HCT116 (cell line): ENCODE results near the gene HOTAIR. TPM values are rescaled to one million over a fixed set of nuclear protein-coding genes. Genes with fewer than 3 reads are reported as not detected.

ENCODE experiments used
- ATAC-seq: fragments of 200-7000 bp; cut with Tn5 transposase; 2 replicates; pipeline ENCODE4 v1.9.1; 2020; ENCODE audit warnings: mild to moderate bottlenecking, moderate library complexity
- Bru-seq: library from RNA; stranded (reverse); fragments of 400-500 nt; gene quantifications from one replicate; lab custom pipeline; 2021; lab: Mats Ljungman, UMichigan
- BruChase-seq, 2 experiments: library from RNA; stranded (reverse); fragments of 400-500 nt; gene quantifications; one replicate each; lab custom pipeline; 2021; lab: Mats Ljungman, UMichigan
- BruUV-seq: library from RNA; stranded (reverse); fragments of 400-500 nt; replicated peaks from 2 replicates; lab custom pipeline; 2021; lab: Mats Ljungman, UMichigan
- CTCF ChIA-PET: fragments of 300-600 bp; sonication (Branson Sonifier 250); formaldehyde crosslinking; loops from one replicate; lab custom pipeline; 2021; ENCODE audit warnings: antibody characterized with exemption; lab: Charles Lee
- POLR2A ChIA-PET: fragments of 300-600, 350-600 bp; sonication (Branson Sonifier 250); formaldehyde crosslinking; loops from one replicate; lab custom pipeline; 2021; ENCODE audit warnings: antibody characterized with exemption; lab: Charles Lee
- RAD21 ChIA-PET, 2 experiments: fragments of 300-600 bp; sonication (Branson Sonifier 250); formaldehyde crosslinking; loops; one replicate each; lab custom pipeline; 2023; ENCODE audit warnings: low total read pairs in 2 of 2; ENCODE audit not compliant: uncharacterized antibody in 2 of 2, unreplicated experiment in 2 of 2, low non-redundant PET in 1 of 2; lab: Charles Lee
- DNase-seq: peaks from one replicate; pipeline ENCODE4 v3.0.0-alpha.2; 2010; ENCODE audit warnings: low read depth, low spot score
- H2AFZ ChIP-seq: fragments of 200-600 bp; shearing (Covaris generic), sonication (generic); 2 replicates; pipeline ENCODE4 v1.6.1; 2017; ENCODE audit warnings: low read depth, mixed run types, mixed read lengths, antibody characterized with exemption, low read length; ENCODE audit not compliant: poor library complexity, severe bottlenecking
- H3K27ac ChIP-seq: 2 replicates; pipeline ENCODE4 v1.5.1; 2012; ENCODE audit warnings: low read depth, low read length
- H3K27me3 ChIP-seq: fragments of 200-600 bp; sonication (generic); 2 replicates; pipeline ENCODE4 v1.6.1; 2016; ENCODE audit warnings: mixed run types, low read length, mixed read lengths; ENCODE audit not compliant: insufficient read depth
- H3K36me3 ChIP-seq, 2 experiments: fragments of 200-500 bp in 1 of 2; fragments of 200-600 bp in 1 of 2; sonication (Bioruptor generic) in 1 of 2; sonication (generic) in 1 of 2; 2 replicates each; pipeline versions ENCODE4 v1.5.1 to v1.6.1; 2014 to 2016; ENCODE audit warnings: low read length in 2 of 2, inconsistent platforms in 1 of 2, mixed read lengths in 1 of 2, mixed run types in 1 of 2; ENCODE audit not compliant: insufficient read depth in 2 of 2, control insufficient read depth in 1 of 2
- H3K4me1 ChIP-seq, 2 experiments: fragments of 200-600 bp in 1 of 2; sonication (generic) in 1 of 2; 2 replicates each; pipeline versions ENCODE4 v1.5.1 to v1.6.1; 2012 to 2017; ENCODE audit warnings: low read length in 2 of 2, inconsistent platforms in 1 of 2, mild to moderate bottlenecking in 1 of 2, mixed read lengths in 1 of 2, mixed run types in 1 of 2, moderate library complexity in 1 of 2; ENCODE audit not compliant: insufficient read depth in 2 of 2, control insufficient read depth in 1 of 2
- H3K4me2 ChIP-seq: fragments of 200-600 bp; sonication (generic); 2 replicates; pipeline ENCODE4 v1.6.1; 2017; ENCODE audit warnings: mixed run types, low read length, mixed read lengths
- H3K4me3 ChIP-seq, 2 experiments: fragments of 200-600 bp in 1 of 2; sonication (generic) in 1 of 2; replicated peaks in 1 of 2; 2 replicates each; pipeline ENCODE4 v1.5.1; 2011 to 2016; ENCODE audit warnings: low read length in 2 of 2, control low read depth in 1 of 2, low read depth in 1 of 2, mild to moderate bottlenecking in 1 of 2, mixed read lengths in 1 of 2, mixed run types in 1 of 2
- H3K79me2 ChIP-seq: fragments of 200-600 bp; sonication (generic); 2 replicates; pipeline ENCODE4 v1.6.1; 2017; ENCODE audit warnings: mild to moderate bottlenecking, mixed run types, low read length, moderate library complexity, mixed read lengths; ENCODE audit not compliant: insufficient read depth
- H3K9ac ChIP-seq: fragments of 200-600 bp; sonication (generic); 2 replicates; pipeline ENCODE4 v1.6.1; 2016; ENCODE audit warnings: low read length, mixed read lengths
- H3K9me2 ChIP-seq: fragments of 200-600 bp; sonication (generic), shearing (Covaris generic); 2 replicates; pipeline ENCODE4 v1.6.1; 2017; ENCODE audit warnings: mixed run types, mild to moderate bottlenecking, moderate library complexity; ENCODE audit not compliant: insufficient read depth
- H3K9me3 ChIP-seq, 2 experiments: fragments of 200-500 bp in 1 of 2; fragments of 200-600 bp in 1 of 2; sonication (Bioruptor generic) in 1 of 2; sonication (generic) in 1 of 2; 2 replicates each; pipeline ENCODE4 v1.6.1; 2014 to 2017; ENCODE audit warnings: low read length in 2 of 2, mixed read lengths in 2 of 2, inconsistent platforms in 1 of 2, low read depth in 1 of 2, mild to moderate bottlenecking in 1 of 2, mixed run types in 1 of 2, moderate library complexity in 1 of 2; ENCODE audit not compliant: control insufficient read depth in 1 of 2, insufficient read depth in 1 of 2
- H4K20me1 ChIP-seq: fragments of 200-600 bp; sonication (generic), shearing (Covaris generic); 2 replicates; pipeline ENCODE4 v1.6.1; 2017; ENCODE audit warnings: mixed run types, mild to moderate bottlenecking, moderate library complexity; ENCODE audit not compliant: insufficient read depth
- CEBPB ChIP-seq: IDR thresholded peaks from 2 replicates; pipeline ENCODE4 v1.6.1; 2012; ENCODE audit warnings: low read depth
- EZH2 ChIP-seq: fragments of 200-600 bp; sonication (generic); IDR thresholded peaks from 2 replicates; pipeline ENCODE4 v1.6.1; 2017; ENCODE audit warnings: antibody characterized with exemption, mixed run types
- EZH2phosphoT487 ChIP-seq: fragments of 200-600 bp; IDR thresholded peaks from 2 replicates; pipeline ENCODE4 v1.6.1; 2018; ENCODE audit warnings: antibody characterized with exemption, borderline replicate concordance
- FOSL1 ChIP-seq: IDR thresholded peaks from 2 replicates; pipeline ENCODE4 v1.6.1; 2012; ENCODE audit warnings: low read depth
- JUND ChIP-seq: IDR thresholded peaks from 2 replicates; pipeline ENCODE4 v1.6.1; 2012
- POLR2A ChIP-seq: IDR thresholded peaks from 2 replicates; pipeline ENCODE4 v1.7.0; 2011; ENCODE audit warnings: borderline replicate concordance; ENCODE audit not compliant: insufficient read depth, insufficient read length; ENCODE audit errors: extremely low read depth
- POLR2AphosphoS5 ChIP-seq: IDR thresholded peaks from 2 replicates; pipeline ENCODE4 v1.6.1; 2011; ENCODE audit warnings: mild to moderate bottlenecking, low read depth, low read length, moderate library complexity
- SRF ChIP-seq: IDR thresholded peaks from 2 replicates; pipeline ENCODE4 v1.6.1; 2012; ENCODE audit warnings: low read depth
- intact Hi-C: fragments of 100-400 bp; cut with micrococcal nuclease; formaldehyde crosslinking; loops from 2 replicates; pipeline ENCODE4 v1.10.0; 2022
- long read RNA-seq: library from polyadenylated mRNA; unstranded; transcript quantifications from one replicate; pipeline ENCODE4 v2.0.0, GENCODE V29; 2021; ENCODE audit not compliant: unreplicated experiment
- polyA plus RNA-seq: library from polyadenylated mRNA; unstranded; fragments of >200 nt; gene quantifications from 2 replicates; pipeline ENCODE4 v1.2.1, GENCODE V29; 2012; ENCODE audit warnings: missing spikeins
- total RNA-seq: library from RNA; stranded (reverse); gene quantifications from one replicate; pipeline ENCODE4 v1.2.1, GENCODE V29; 2021; ENCODE audit not compliant: unreplicated experiment

The HOTAIR gene
- total RNA-seq (0.25 TPM), Bru-seq, nascent RNA (percentile 24 among the genes with signal in this experiment), BruChase-seq, experiment 1, labeled RNA remaining after a 6-hour chase (percentile 10 among the genes with signal in this experiment), BruChase-seq, experiment 2, labeled RNA remaining after a 2-hour chase (percentile 31 among the genes with signal in this experiment)
- polyA plus RNA-seq, result 0.25 and 0.26 TPM in 2 replicates
- long read RNA-seq, partial matches to known transcripts, result 0 of 1 reads
- long read RNA-seq, other reads (novel, unspliced or antisense), result 1 of 1 reads

GRCh38 chr12:53974084-53975063, at the start of gene HOTAIR:
Gene HOTAIR (minus strand): TSS chr12:53974954.
- intact Hi-C loops, result no loop called here
- peak within 1 kb of the TSS; percentile 46 to 59 for H3K4me3 ChIP-seq
- peaks cover 0 to 14% of the 10 kb centered on the region in 2 experiments; a peak in 2 of 4 replicates for H3K4me1 ChIP-seq
- H3K27me3 ChIP-seq, result peaks cover 4% of the 10 kb centered on the region; the same call in 1 of the 2 replicates
- H3K9me3 ChIP-seq, result no peaks in the 10 kb centered on the region
- ChIA-PET CTCF (no interaction called here), RAD21 (no interaction called here), POLR2A (no interaction called here)
- H3K79me2 ChIP-seq, result no peaks in the 10 kb centered on the region
- peak within 1 kb of the TSS; percentile 19; the same call in 1 of the 2 replicates for H3K27ac ChIP-seq
- no peaks in the 10 kb centered on the region for H3K9me2 ChIP-seq
- no peaks in the 10 kb centered on the region for H3K36me3 ChIP-seq
- H2AFZ ChIP-seq, result peak within 1 kb of the TSS; percentile 16
- peak within 1 kb of the TSS; percentile 76 for H3K4me2 ChIP-seq
- H4K20me1 ChIP-seq, result no peaks in the 10 kb centered on the region
- BruUV-seq, result no TSS peak
- ATAC-seq (peak; percentile 72), DNase-seq (no peak)
- peak within 1 kb of the TSS; percentile 63 for H3K9ac ChIP-seq
- TF ChIP-seq CEBPB (no peak), EZH2phosphoT487 (no peak), POLR2A (no peak), FOSL1 (no peak), JUND (no peak), EZH2 (no peak), POLR2AphosphoS5 (peak; percentile 50), SRF (no peak)
